Skeletal muscle satellite cell (primary cell): ENCODE measurements around the gene RRAS.

ENCODE experiments used
- H3K27me3 ChIP-seq: 2 replicates; pipeline ENCODE4 v1.7.0; 2013; ENCODE audit warnings: low read length; ENCODE audit not compliant: control insufficient read depth, insufficient read depth
- H3K36me3 ChIP-seq: 2 replicates; pipeline ENCODE4 v1.7.0; 2013; ENCODE audit warnings: mild to moderate bottlenecking, control low read depth, low read length; ENCODE audit not compliant: insufficient read depth
- H3K4me1 ChIP-seq: 2 replicates; pipeline ENCODE4 v1.7.0; 2013; ENCODE audit warnings: low read length; ENCODE audit not compliant: control insufficient read depth, insufficient read depth
- H3K4me2 ChIP-seq: 2 replicates; pipeline ENCODE4 v1.7.0; 2013; ENCODE audit warnings: mild to moderate bottlenecking, low read length
- H3K4me3 ChIP-seq: 2 replicates; pipeline ENCODE4 v1.7.0; 2013; ENCODE audit warnings: low read length
- H3K9ac ChIP-seq: 2 replicates; pipeline ENCODE4 v1.7.0; 2013; ENCODE audit warnings: mild to moderate bottlenecking, low read depth, low read length, moderate library complexity
- H3K9me3 ChIP-seq: replicated peaks from 2 replicates; pipeline ENCODE4 v1.7.0; 2013; ENCODE audit warnings: mild to moderate bottlenecking, control low read depth, low read length

RRAS gene

DNA sequence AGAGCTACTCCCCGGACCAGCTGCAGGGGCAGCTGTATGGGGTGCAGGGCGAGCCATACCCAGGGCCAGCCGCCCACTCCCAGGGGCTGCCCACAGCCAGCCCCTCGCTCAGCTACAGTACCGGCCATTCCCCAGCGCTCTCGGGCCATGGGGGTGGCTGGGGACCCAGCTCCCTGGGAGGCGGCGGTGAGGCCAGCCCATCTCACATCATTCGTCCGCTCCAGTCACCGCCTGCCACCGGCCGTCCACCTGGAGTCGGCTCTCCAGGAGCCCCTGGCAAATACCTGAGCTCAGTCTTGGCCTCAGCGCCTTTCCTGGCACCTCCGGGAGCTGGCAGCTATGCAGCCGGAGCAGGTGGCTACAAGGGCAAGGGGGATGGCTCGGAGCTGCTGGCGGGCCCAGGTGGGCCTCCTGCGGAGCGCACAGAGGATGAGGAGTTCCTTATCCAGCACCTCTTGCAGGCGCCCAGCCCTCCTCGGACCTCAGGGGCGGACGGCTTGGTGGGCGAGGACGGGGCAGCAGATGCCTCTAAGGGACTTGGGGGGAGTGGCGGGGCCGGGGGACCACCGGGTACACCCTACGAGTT lies 44.0 kb downstream of the RRAS start:
- H3K27me3 ChIP-seq = no peaks in the 10 kb centered on the region

DNA sequence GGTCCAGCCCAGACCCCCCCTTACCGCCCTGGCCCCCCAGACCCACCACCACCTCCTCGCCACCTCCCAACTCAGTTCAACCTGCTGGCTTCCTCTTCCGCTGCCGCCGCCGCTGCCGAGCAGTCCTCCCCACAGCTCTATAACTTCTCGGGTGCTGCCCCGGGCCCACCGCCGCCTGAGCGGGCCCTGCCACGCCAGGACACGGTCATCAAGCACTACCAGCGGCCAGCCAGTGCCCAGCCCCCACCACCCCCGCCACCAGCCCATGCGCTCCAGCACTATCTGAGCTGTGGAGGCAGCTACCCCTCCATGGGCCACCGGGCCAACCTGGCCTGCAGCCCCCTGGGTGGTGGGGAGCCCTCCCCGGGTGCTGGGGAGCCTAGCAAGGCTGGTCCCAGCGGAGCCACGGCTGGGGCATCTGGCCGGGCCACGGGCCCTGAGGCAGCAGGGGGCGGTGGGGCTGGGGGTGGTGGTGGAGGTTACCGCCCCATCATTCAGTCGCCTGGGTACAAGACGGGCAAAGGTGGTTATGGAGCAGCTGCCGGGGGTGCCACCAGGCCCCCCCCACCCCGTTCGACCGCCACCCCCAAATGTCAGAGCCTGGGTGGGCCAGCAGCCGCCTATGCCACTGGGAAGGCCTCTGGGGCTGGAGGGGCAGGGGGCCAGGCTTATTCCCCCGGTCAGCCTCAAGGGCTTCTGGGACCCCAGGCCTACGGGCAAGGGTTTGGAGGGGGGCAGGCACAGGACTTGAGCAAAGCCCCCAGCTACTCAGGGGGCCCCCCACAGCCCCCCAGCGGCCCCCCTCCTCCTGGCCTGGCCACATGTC lies 44.7 kb downstream of the RRAS start:
- Histone ChIP-seq H3K9me3 (no peaks in the 10 kb centered on the region), H3K27me3 (no peaks in the 10 kb centered on the region), H3K9ac (no peak overlapping the region), H3K4me3 (no peak overlapping the region), H3K4me2 (no peak overlapping the region), H3K4me1 (peaks cover 24% of the 10 kb centered on the region), H3K36me3 (peaks cover 49% of the 10 kb centered on the region)

More for the DNA sequence above, 44.0 kb downstream of the RRAS start:
- H3K9me3 ChIP-seq = no peaks in the 10 kb centered on the region
- H3K36me3 ChIP-seq = peaks cover 50% of the 10 kb centered on the region
- no peak overlapping the region for H3K9ac ChIP-seq
- no peak overlapping the region for H3K4me2 ChIP-seq
- H3K4me1 ChIP-seq = peaks cover 17% of the 10 kb centered on the region
- H3K4me3 ChIP-seq = no peak overlapping the region

GRCh38 chr19:49594157-49594992 lies 45.6 kb downstream of the RRAS start:
- no peaks in the 10 kb centered on the region for H3K27me3 ChIP-seq

DNA sequence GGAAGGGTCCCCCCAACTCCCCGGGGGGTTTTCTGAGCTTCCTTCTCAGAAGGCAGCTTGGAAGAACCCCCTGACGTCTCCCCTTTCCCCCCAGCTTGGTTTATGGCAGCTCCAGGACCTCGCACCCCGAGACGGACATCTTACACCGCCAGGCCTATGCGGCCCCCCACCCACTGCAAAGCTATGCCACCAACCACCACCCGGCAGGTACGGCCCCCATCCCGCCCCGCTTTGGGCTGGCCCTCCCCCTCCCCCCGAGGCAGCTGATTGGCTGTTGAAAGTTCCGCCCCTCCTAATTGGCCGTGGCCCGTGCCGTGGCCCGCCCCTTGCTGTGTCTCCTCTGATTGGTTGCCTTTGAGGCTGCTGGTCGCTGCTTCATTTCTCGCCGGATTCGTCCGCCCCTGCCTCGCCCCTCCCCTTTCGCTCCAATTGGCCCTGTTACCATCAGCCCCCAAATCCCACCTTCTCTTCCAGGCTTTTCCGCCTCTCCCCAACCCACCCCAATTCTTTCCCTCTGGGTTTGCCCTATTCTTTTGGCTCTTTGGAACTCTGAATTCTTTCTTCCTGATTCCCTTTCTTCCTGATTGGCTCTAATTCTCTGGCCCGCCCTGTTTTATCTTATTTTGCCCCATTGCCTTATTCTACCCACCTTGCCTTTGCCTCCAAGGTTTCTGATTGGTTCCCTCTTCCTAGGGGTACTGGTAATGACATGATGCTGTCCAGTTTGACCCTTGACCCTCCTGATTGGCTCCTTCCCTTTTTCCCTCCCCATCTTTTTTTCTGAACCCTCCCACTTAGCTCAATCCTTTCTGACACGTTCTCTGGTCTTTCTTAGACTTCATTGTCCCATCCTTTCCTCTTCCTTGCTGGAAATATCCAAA lies 46.5 kb downstream of the RRAS start:
- Histone ChIP-seq H3K9ac (peak overlapping the region; percentile 36), H3K4me3 (peak overlapping the region; percentile 87), H3K4me1 (peaks cover 25% of the 10 kb centered on the region), H3K27me3 (no peaks in the 10 kb centered on the region), H3K36me3 (peaks cover 31% of the 10 kb centered on the region), H3K4me2 (peak overlapping the region; percentile 99), H3K9me3 (no peaks in the 10 kb centered on the region)

More at GRCh38 chr19:49594157-49594992, 45.6 kb downstream of the RRAS start:
- Histone ChIP-seq H3K4me2 (peak overlapping the region; percentile 78), H3K9me3 (no peaks in the 10 kb centered on the region), H3K36me3 (peaks cover 40% of the 10 kb centered on the region), H3K9ac (no peak overlapping the region), H3K4me1 (peaks cover 25% of the 10 kb centered on the region), H3K4me3 (no peak overlapping the region)

- H3K9me3 ChIP-seq = no peaks in the 10 kb centered on the region
- peaks cover 27% of the 10 kb centered on the region for H3K36me3 ChIP-seq
- H3K4me3 ChIP-seq = peak overlapping the region; percentile 87
- H3K9ac ChIP-seq = peak overlapping the region; percentile 83
- H3K4me1 ChIP-seq = peaks cover 25% of the 10 kb centered on the region
- no peaks in the 10 kb centered on the region for H3K27me3 ChIP-seq
- H3K4me2 ChIP-seq = peak overlapping the region; percentile 99
Observed at GRCh38 chr19:49592486-49593232, 47.3 kb downstream of the RRAS start.

GRCh38 chr19:49591731-49592485 lies 48.0 kb downstream of the RRAS start:
- Histone ChIP-seq H3K36me3 (peaks cover 20% of the 10 kb centered on the region), H3K4me2 (peak overlapping the region; percentile 99), H3K4me3 (peak overlapping the region; percentile 87), H3K9me3 (no peaks in the 10 kb centered on the region), H3K27me3 (no peaks in the 10 kb centered on the region), H3K9ac (peak overlapping the region; percentile 83), H3K4me1 (peaks cover 25% of the 10 kb centered on the region)

- Histone ChIP-seq H3K4me3 (peak within 1 kb of the TSS; percentile 87), H3K4me2 (peak within 1 kb of the TSS; percentile 100), H3K27me3 (no peaks in the 10 kb centered on the region), H3K36me3 (peaks cover 16% of the 10 kb centered on the region), H3K4me1 (peaks cover 25% of the 10 kb centered on the region), H3K9ac (peak within 1 kb of the TSS; percentile 87), H3K9me3 (no peaks in the 10 kb centered on the region)
Observed at GRCh38 chr19:49590971-49591730, 48.8 kb downstream of the RRAS start, which contains the start of gene PRR12. TSS of gene PRR12 (plus strand) at chr19:49591182. CDS start at chr19:49591655, 473 bp downstream.

DNA sequence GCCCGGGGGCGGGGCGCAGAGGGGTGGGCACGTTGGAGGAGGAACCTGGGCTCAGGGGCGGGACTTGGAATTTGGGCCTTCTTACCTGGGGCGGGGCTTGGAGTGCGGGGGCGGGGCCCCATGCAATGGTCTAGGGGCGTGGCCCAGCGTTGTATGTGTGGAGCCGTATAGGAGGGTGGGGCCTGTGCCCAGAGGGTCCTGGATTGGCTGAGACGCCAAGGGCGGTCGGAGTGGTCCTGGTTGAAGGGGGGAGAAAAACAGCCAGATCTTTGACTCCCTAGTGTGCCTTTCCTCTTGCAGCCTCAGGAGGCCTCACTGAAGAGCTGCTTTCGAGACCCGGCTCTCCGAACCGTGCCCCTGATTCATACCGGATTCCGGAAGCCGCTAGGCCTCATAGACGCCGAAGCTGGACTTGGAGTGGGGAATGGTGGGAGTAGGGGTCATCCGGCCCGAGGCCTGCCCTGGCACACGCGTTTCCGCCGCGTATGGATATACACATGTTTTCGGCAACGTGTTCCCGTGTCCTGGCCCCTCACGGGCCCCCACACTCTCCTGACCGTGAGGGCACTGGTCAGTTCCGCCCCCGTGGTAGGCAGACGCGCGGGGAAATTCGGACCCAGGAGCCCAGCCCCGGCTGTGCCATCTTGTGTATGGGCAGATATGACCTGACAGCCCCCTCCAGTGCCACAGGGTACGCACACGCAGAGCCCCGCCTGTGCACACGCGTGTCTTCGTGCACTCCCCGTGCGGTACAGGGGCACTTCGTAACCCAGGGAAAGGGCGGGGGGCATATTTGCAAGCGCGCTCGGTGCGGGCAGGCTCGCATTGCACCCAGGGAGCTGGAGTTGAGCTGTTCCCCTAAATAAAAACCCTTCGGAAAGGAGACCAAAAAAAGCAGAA lies 49.6 kb downstream of the RRAS start:
- Histone ChIP-seq H3K4me2 (peak overlapping the region; percentile 100), H3K4me1 (peaks cover 25% of the 10 kb centered on the region), H3K9me3 (no peaks in the 10 kb centered on the region), H3K36me3 (peaks cover 11% of the 10 kb centered on the region), H3K27me3 (no peaks in the 10 kb centered on the region), H3K4me3 (peak overlapping the region; percentile 72), H3K9ac (peak overlapping the region; percentile 87)

DNA sequence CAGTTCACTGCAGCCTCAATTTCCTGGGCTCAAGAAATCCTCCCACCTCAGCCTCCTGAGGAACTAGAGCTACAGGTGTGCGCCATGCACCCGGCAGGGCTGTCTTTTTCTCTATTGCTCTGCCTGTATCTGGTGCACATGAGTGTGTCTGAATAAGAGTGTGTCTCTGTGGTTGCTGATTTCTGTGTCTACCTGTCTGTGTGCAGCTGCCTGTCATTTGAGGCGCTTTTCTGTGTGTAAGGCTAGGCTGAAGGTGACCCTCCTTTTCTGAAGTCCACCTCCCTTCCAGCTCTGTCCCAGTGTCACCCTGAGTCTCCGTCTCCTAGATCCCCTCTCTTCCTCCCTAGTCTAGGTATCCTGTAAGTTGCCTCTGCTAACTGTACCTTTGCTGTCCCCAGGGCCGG lies 50.4 kb downstream of the RRAS start:
- Histone ChIP-seq H3K4me3 (no peak overlapping the region), H3K4me2 (no peak overlapping the region), H3K27me3 (no peaks in the 10 kb centered on the region)

More for the DNA sequence above, 50.4 kb downstream of the RRAS start:
- H3K9me3 ChIP-seq = no peaks in the 10 kb centered on the region
- no peak overlapping the region for H3K9ac ChIP-seq
- peaks cover 8% of the 10 kb centered on the region for H3K36me3 ChIP-seq
- H3K4me1 ChIP-seq = peaks cover 25% of the 10 kb centered on the region
